GM19397 (cell line): ENCODE results near the gene PDE9A.

Source experiments
- ATAC-seq: cut with Tn5 transposase; IDR thresholded peaks from one replicate; pipeline ENCODE4 v1.9.1; 2021; ENCODE audit warnings: mild to moderate bottlenecking, moderate library complexity; ENCODE audit not compliant: unreplicated experiment

Gene PDE9A

GRCh38 chr21:42655796-42656770 is 2.7 kb downstream of the PDE9A start:
- ATAC-seq = no peak

- ATAC-seq = no peak
Observed at GRCh38 chr21:42656872-42657271, 3.5 kb downstream of the PDE9A start.

DNA sequence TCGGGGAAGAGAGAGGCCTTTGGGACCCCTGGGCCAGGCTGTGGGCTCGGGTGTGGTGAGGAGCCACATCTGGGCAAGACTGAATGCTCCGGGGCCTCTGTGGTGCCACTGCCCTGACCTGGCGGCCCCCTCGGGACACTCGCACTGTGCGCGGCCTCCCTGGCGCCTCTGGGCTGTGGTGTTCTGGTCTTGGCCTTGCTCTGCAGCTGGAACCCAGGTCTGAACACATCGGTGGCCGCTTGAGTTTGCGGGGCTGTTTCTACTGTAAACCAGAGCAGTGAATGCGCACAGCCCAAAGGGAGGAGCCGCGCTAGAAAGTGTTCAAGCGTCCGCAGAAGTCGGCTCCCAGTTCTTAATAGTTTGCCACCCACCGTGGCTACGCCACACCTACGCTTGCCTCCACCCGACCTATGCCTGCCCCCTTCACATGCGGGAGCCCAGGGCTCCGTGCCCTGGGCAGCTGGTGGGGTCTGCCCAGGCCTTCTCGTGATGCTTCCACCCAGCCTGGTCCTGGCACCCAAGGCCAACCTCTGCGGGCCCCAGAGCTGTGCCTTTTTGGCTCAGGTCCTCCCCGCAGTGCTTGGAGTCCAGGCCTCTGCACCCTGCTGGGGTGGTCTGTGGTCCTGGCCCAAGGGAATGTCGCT is 4.4 kb downstream of the PDE9A start:
- ATAC-seq = no peak

DNA sequence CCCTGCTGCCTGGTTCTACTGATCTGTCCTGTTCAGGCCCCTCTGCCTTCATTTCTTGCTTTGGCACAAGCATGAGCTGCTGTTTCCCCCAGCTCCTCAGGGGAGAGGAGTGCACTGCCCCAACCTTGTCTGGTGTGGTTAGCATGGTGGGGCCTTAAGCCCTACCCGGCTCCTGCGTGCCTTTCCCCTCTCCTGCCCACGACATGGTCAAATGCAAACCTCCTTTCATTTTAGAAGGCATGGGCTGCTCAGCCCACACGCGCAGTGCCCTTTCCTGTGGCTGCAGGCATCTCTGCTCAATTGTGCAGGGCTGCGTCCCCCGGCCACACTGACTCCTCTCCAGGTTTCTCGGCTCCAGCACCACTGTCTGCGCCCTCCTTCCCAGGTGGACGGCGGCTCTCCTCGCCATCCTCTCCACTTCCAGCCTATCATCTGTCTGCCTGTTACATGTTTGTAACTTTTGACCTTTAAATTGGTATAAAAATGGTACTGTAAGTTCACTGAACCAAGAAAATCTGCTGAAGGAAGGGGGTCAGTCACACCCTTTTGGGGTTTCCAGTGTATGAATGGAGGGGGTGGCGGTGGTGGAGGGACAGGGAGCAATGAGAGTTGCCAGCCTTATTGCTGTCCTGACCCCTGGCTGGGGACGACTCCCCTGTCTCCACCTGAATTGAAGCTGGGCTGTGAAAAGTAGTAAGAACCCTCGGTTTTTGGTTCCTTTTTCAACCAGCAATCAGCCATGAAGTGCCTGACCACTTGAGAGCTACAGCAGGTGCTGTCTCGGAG is 5.1 kb downstream of the PDE9A start:
- ATAC-seq = no peak

DNA sequence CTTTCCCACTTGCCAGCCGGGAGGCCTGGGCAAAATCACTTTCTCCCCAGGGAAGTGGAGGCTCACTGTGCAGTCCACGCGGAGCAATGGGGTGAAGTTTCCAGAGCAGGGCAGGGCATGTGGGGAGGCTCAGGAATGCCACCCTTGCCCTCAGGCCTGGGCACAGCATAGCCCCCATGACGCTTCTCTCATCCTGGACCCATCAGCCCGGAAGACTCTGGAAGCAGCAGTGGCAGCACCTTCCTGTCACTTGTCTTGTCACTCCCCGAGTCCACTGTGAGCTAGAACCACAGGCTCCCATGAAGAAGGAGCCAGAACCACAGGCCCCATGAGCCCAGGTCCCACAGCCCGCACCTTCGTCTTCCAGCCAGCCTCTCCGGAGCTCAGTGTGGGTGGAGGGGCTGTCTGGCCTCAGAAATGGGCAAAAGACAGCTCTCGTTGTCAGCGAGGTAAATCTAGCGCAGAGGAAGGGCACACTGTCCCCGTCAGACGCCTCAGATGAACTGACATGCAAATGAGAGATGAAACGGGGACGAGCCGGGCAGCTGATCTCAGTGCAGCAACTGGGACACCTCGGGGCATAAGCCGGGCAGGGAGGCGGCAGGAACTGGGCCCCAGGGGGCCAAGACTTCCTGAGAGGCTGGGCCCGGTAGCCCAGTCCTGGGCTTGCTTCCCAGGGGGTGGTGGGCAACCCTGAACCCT is 6.1 kb downstream of the PDE9A start:
- ATAC-seq = no peak

DNA sequence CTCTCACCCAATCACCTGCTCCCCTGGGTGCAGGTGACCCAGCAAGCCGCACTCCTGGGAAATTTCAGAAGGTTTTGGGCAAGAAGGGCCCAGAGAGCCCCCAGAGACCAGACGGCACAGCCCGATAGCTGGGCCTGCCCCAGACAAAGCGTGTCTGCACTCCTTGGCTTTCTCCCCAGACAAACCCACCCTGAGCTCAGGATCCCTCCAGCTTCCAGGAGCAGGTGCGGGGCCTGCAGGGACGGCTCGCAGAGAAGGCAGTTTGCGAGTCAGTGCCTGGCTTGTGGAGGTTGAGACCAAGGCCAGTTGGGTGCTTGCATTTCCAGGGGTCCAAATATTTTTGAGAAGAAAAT is 6.7 kb downstream of the PDE9A start:
- ATAC-seq = no peak

DNA sequence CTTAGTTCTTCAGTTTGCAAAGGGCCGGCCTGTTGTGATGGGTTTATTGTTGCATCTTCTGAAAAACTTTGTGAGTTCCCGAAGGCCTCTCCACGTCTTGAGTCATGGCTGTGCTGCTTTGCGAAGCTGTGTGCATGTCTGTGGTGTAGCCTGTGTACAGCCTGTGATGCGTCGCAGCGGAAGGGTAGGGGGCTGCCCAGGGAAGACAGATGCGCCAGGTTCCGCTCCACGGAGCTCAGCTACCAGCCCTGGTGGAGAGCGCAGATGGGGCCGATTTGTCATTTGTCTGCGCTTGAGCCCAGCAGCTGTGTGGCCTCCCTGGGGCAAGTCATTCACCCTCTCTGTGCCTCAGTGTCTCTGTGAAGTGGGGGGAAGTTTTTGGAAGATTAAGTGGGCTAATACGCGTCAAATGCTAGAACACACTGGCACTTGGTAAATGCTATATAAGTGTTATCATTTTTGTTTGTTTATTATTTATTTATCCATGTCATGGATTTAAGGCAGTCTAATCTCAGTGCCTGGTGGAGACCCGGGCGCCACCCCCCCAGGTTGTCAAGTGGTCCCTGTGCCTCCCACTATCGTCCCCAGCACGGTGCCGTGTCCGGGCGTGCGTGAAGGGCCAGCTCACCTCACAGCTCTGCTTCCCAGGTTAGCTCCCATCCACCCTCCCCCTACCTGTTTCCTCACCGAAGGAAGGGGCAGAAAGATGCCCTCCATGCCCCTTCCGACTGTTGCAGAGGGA is 8.4 kb downstream of the PDE9A start:
- no peak for ATAC-seq

DNA sequence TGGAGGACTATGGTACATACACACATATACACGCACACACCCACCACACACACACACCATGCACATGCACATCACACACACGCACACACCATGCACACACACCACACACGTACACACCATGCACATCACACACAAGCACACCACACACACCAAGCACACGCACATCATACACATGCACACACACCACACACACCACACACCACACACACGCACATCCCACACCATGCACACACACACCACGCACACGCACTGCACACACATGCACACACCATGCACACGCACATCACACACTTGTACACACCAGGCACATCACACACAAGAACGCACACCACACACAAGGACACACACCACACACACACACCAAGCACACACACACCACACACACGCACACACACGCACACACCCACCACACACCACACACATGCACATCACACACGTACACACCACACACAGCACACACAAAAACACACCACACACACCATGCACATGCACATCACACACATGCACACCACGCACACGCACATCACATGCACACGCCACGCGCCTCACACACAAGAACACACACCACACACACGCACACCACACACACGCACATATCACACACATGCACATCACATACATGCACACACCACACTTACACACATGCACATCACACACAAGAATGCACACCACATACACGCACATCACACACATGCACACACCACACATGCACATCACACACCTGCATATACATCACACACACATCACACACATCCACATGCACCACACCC is 9.2 kb downstream of the PDE9A start:
- ATAC-seq = no peak

GRCh38 chr21:42663200-42663750 is 9.9 kb downstream of the PDE9A start:
- ATAC-seq = no peak

GRCh38 chr21:42663860-42664535 is 10.6 kb downstream of the PDE9A start:
- no peak for ATAC-seq

- ATAC-seq = no peak
Observed at GRCh38 chr21:42664614-42665013, 11.2 kb downstream of the PDE9A start.

DNA sequence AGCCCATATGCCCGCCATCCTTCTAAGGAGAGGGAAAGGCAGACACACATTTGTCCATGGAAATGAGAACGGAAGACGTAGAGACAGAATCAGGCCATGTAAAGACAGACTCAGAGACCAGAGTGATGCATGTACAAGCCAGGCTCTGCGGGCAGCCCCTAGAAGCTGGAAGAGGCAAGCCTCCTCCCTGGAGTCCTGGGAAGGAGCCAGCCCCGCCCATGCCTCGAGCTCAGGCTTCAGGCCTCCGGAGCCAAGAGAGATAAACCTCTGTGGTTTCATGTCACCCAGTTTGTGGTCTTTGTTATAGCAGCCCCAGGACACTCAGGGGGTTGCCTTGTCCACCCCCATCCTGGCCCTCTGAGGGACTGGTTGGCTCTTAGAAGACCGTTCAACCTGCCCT is 11.6 kb downstream of the PDE9A start:
- ATAC-seq = no peak

- ATAC-seq = no peak
Observed at GRCh38 chr21:42665484-42665883, 12.1 kb downstream of the PDE9A start.

- ATAC-seq = no peak
Observed at GRCh38 chr21:42666023-42666747, 12.8 kb downstream of the PDE9A start.

- ATAC-seq = no peak
Observed at GRCh38 chr21:42666925-42667324, 13.5 kb downstream of the PDE9A start.

DNA sequence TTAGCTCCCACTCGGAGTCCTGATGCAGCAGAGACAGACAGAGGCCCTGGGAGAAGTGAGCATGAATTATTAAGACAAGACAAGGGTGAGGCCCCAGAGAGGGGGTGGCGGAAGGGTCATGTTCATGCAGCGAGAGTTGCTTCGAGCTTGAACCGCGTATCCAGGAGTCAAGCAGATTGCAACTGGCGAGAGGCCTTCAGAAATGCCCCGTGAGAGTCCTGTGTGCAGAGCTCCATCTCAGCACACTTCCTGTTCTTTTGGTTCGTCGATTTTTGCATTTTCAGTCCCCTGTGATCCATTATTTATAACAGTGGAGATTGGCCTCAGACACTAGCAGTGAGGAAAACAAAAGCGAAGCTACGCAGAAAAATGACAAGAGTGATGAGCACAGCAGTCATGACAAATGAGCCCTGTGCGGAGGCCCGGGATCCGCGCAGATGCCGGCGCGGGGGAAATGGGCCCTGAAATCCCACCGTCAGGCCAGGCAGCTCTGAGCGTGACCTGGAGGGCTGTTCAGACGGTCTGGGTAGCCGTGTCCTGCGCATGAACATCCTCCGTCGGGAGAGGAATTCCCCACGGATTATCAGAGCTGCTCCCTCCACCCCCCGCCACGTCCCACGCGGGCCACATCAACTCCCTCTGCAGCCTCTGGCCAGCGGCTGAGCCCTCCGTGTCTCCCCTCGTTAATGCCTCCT is 15.0 kb downstream of the PDE9A start:
- no peak for ATAC-seq

GRCh38 chr21:42669041-42669440 is 15.6 kb downstream of the PDE9A start:
- ATAC-seq = no peak
